Measurements from ENCODE around the gene DUSP3.

- TF ChIP-seq SUZ12 (IDR thresholded peaks at IDR 0.05; ENCODE audit: extremely low read depth, insufficient read depth, insufficient read length) (no peak), ZNF274 (IDR thresholded peaks at IDR 0.05; ENCODE audit: low read depth, low read length) (no peak), YY1 (IDR thresholded peaks at IDR 0.05; ENCODE audit: insufficient read depth, insufficient read length) (no peak)
Measured at GRCh38 chr17:43788540-43788939, 9.8 kb upstream of the DUSP3 start.
